NCI-H69 (cell line): ENCODE data around the gene CDC37.
"Not testable (repeated sequence)": the region's sequence is repeated elsewhere in the genome, so short reads cannot be mapped to it uniquely, and the experiment has no call there.

Experiments
- DNase-seq: peaks from one replicate; lab custom pipeline; 2025; lab: John Stamatoyannopoulos, UW

CDC37 gene

DNA sequence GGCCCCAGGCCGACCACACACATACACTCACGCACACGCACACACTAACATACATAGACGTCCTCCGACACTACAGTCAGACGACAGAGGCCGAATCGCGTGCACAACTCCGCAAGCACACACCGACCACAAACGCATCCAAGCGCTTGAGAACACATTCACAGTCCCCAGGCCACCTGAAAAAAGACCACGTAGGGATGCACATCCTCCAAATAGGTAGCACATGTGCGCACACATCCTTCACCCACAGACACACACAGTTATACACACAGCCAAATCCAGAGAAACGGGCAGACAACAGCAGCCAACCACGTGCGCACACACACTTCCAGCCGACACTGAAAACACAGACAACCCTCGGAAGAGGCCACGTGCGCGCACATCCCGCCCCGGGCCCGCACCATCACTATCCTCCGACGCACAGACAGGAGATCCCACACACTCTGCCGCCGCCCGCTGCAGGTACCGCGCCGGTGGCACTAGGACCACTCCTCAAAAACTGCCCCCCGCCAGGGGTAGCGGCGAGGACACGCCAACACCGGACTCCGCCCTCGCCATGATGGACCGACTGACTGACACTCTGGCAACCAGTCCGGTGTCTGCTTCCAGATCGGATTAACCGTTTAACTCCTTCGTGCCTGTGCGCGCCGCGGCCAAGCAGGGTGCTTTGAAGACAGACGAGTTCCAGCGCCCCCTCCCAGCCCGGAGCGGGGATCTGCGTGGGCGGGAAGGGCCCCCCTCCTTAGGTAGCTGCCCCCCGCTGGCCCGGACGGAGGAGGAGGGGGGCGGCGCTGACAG, 16.5 kb upstream of the CDC37 start:
- peak; percentile 98 for DNase-seq

DNA sequence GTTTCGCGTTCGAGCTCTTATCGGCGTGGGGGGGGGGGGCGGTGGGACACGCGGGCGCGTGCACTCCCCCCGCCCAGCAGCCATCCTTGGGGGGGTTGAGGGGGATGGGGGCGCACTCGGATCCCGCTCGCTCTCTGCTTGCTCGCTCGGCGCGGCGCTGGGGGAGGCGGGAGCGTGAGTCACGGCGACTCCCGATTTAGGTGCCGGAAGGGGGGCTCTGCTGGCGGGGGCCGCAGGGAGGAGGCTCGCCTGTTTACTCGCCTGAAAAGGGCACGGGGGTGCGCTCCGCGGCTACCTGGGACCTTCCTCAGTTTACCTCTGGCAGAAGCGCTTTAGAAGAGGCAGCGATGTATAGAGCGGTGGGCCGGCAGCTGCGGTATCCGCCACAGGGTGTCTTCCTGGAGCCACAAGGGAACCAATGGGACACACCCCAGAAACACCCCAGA, 15.9 kb upstream of the CDC37 start:
- DNase-seq: peak; percentile 78

DNA sequence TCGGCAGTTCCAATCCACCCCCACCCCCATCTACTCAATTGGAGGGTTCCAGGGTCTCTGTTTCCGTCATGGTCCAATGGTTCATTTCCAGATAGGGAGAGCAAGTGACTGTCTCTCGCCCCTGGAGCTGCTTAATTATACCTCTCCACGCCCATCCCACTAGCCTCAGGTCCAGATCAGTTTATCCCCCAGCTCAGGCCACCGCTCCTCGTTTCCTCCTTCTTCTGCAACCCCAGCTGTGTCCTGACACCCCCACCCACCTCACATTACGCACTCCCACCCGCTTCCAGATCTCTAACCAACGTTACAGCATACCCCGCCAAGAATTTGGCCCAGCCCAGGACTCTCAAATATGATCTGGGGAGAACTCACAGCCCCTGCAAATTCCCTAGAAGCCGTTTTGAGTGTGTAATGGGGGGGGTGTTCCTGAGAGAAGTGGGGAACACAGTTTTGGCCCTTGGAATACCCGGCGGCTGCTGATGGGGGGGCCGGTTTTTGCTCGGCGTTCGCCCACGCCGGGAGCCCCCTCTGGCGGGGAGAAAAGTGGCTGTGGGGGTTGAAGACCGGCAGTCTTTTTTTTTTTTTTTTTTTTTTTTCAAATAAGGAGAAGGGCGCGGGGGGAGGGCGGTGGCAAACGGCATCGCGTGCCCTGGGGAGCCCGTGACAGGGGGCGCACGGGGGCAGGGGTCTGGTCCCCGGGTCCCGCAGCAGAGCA, 15.3 kb upstream of the CDC37 start:
- DNase-seq: peak; percentile 80

DNA sequence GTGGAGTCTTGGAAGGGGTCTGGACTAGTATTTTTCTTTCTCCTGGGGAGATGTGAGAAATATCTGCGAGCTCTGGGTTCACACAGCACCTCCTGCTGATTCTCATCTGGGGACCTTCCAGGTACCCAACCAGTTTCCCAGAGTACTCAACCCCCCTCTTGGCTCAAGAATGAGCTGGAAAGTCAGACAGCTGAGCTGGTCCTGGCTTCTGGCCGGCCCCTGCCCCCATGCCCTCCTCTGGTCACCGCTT, 14.8 kb upstream of the CDC37 start:
- DNase-seq: no peak

GRCh38 chr19:10417541-10418234, 14.3 kb upstream of the CDC37 start:
- peak; percentile 78 for DNase-seq

DNA sequence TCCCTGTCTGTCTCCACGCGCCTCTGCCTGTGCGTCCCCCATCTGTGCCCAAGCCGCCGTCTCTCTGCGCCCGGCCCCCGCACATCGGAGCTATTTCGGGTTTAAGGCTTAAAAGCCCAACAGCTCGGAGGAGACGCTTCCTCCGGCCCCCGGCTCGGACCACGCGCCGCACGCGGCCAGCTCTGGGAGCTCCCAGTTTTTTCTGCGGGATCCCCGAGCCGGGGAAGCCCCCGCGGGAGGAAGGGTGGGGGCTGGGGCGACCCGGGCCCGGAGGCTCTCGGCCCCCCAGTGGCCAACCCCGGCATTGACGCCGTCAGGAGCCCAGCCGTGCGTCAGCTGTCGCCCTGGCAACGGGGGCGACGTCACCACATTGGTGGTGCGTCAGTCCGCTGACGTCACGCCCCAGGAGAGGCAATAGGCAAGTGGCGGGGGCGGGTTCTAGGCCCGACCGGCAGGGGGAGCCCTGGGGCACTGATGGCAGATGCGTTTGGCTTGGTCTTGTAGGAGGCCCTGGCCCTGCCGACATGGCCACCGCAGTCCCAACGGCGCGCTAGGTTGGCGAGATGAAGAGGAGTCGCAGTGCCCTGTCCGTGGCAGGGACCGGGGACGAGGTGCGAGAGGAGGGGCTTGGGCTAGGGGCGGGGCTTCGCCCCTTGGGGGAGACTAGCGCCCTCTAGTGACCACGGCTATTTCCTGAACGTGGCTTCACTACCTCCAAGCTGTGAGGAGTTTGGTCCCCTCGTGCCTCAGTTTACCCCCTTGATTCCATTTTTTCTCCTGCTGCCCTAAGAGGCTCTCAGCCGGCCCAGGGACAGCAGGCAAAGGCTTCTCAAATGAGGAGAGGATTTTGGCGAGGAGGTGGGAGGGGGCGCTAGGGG, 13.3 kb upstream of the CDC37 start:
- peak; percentile 98 for DNase-seq

GRCh38 chr19:10416083-10416379, 12.7 kb upstream of the CDC37 start:
- DNase-seq: no peak

GRCh38 chr19:10412257-10412977, 9.1 kb upstream of the CDC37 start:
- DNase-seq: no peak

DNA sequence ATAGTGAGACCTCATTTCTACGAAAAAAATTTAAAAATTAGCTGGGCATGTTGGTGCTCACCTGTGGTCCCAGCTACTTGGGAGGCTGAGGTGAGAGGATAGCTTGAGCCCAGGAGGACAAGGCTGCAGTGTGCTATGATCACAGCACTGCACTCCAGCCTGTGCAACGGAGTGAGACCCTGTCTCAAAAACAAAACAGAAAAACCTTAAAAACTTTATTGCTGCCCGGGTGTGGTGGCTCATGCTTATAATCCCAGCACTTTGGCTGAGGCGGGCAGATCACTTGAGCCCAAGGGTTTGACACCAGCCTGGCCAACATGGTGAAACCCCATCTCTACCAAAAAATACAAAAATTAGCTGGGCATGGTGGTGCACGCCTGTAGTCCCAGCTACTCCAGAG, 7.9 kb upstream of the CDC37 start:
- DNase-seq: not testable (repeated sequence)

GRCh38 chr19:10408511-10409283, 5.4 kb upstream of the CDC37 start:
- DNase-seq: no peak

DNA sequence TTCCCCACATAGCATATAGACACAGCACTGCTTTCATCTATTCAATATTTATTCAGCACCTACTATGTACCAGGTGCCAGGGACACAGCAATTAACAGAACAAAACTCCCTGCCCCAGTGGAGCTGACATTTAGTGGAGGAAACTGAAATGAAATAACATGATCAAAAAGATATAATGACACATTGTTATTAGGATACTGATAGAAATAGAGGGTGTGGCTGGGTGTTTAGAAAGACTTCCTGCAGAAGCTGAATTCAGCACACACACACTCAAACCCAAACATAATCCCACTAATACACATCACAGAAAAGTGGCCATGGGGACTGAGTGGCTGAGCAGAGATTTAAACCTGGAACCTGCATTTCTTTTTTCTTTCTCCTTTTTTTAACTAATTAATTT, 3.8 kb upstream of the CDC37 start:
- DNase-seq: no peak

DNA sequence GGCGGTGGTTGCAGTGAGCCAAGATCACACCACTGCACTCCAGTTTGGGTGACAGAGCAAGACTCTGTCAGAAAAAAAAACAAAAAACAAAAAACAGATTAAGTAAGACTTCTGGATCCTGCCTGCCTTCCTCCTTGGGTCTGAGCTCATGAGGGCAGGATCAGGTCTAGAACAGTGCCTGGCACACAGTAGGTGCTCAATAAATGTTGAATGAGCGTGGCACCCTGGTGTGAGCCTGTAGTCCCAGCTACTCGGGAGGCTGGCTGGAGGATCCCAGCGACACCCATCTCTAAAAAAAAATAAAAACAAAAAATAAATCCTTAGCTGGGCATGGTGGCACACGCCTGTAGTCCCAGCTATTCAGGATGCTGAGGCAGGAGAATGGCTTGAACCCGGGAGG, 2.8 kb upstream of the CDC37 start:
- DNase-seq: no peak

DNA sequence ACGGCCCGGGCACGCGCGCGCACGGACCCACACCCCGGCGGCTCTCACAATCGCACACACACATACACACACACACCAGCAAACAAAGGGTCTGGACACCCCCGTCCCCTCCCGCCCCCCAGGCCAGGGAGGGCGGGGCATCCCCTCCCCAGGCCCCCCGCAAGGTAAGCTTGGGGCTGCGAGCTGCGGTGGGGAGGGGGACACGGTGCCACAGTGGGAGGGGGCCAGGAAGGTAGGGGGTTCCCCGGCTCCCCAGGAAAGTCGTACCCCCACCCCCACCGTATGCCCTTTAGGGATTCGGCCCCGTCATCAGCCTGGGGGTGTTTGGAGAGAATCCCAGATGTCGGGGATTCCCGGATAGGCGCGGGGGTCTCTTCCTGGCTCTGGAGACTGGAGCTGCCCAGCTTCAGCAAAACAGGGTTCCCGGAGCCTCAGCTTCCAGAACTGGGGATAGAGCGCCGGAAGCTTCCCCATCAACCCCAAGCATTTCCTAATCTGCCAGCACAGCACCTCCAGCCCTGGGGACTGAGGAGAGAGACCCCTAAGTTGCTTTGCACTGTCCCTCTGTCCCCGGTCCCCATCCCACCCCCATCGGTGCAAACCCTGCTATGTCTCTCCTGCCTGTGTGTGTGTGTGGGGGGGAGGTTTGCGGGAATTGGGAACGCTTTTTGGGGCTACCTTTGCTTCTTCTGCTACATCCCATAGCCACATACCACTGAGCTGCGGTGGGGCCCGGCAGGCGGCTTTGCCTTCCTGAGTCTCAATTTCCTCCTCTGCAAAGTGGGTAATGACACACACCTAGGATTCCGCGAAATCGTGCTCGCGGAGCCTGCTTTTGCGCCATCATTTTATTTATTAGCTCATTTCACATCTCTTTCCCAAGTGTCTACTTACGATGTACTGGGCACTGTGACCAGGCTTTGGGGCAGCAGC, 1.8 kb upstream of the CDC37 start:
- DNase-seq: peak; percentile 41

DNA sequence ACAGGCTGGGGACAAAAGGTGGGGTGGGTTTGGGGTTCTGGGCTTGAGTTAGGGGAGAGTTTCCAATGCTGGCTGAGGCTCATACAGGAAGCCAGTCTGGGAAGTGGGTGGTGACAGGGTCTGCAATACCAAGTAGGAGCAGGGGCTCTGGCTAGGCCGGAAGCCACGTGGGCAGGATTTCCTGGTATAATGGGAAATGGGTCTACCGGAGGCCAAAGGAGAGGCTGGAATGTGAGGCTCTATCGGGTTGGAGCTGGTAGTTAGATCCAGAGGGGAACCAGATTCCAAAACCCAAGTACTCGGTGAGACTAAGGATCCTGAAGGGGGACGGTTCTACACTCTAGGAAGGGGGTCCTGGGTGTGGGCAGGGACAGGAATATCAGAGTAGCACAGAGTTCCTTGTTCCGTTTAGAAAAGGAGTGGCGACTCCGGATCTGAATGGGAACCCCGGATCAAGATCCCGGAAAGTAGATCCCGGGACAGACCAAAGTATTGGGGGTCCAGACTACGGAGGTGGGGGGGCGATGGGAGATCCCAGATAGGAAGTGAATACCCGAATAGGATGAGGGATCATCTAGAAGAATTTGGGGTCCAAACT, 802 bp downstream of the CDC37 start:
- DNase-seq: peak; percentile 52

- no peak for DNase-seq
Measured at GRCh38 chr19:10399878-10400277, 3.5 kb downstream of the CDC37 start.

GRCh38 chr19:10399340-10399739, 4.0 kb downstream of the CDC37 start:
- not testable (repeated sequence) for DNase-seq

DNA sequence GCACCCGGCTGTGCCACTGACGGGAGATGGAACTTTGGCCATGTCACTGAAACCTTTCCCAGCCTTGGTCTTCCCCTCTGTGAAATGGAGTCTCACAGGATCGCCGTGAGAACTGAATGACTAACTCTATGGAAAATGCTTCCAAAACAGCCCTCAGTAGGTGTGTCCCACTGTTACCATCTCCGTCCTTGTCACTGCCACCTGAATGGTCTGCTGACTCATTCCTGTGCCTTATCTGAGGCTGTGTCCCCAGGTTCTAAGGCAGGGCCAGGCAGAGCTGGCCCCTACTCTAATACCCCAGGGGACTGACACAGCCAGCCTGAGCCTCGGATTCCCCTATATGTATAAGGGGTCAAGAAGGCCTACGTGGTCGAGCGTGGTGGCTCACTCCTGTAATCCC, 4.5 kb downstream of the CDC37 start:
- DNase-seq: no peak

DNA sequence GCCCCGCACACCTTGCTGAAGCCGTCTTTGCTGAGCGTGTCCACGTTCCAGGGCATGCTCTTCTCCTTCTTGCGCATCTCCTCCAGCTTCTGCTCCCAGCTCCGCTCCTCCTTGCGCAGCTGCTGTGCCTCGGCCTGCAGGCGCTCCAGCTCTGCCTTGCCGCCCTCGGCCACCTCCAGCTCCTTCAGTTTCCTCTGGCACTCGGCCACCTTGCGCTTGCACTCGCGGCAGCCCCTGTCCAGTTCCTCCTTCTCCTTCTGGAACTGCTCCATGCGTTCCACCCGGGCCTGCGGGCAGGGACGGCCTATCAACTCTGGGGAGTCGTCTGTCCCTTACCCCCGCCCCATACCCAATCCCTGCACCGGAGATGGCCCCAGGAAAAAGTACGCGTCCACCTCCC, 7.4 kb downstream of the CDC37 start:
- DNase-seq: no peak

GRCh38 chr19:10395436-10395835, 7.9 kb downstream of the CDC37 start:
- no peak for DNase-seq
